DND-41 (cell line): ENCODE measurements around the gene GPD1.

Source experiments
- EZH2 ChIP-seq: IDR thresholded peaks from 3 replicates; pipeline ENCODE4 v1.6.1; 2012; ENCODE audit warnings: borderline replicate concordance, low read depth, mild to moderate bottlenecking, moderate library complexity, low read length, inconsistent platforms; ENCODE audit not compliant: severe bottlenecking
- TF ChIP-seq, protein P1 (sequence below): IDR thresholded peaks from 2 replicates; pipeline ENCODE4 v1.5.1; 2012; ENCODE audit warnings: borderline replicate concordance, low read length, moderate library complexity, mild to moderate bottlenecking; ENCODE audit not compliant: poor library complexity, severe bottlenecking; ENCODE audit errors: extremely low read depth

DNA sequence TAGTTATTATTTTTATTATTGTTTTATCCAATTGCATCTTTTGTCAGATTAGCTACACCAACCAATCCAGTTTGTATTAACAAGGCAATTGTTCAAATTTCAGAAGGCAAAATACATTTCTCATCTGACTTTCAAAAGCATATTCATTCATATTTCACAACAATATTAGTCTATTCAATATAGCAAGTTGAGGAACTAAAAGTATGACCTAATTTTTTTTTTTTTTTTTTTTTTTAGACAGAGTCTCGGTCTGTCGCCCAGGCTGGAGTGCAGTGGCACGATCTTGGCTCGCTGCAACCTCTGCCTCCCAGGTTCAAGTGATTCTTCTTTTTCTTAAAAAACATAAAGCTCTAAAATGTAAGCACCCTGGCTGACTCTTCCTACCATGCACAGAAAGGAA lies 25.5 kb downstream of the GPD1 start:
- TF ChIP-seq, protein P1, sequence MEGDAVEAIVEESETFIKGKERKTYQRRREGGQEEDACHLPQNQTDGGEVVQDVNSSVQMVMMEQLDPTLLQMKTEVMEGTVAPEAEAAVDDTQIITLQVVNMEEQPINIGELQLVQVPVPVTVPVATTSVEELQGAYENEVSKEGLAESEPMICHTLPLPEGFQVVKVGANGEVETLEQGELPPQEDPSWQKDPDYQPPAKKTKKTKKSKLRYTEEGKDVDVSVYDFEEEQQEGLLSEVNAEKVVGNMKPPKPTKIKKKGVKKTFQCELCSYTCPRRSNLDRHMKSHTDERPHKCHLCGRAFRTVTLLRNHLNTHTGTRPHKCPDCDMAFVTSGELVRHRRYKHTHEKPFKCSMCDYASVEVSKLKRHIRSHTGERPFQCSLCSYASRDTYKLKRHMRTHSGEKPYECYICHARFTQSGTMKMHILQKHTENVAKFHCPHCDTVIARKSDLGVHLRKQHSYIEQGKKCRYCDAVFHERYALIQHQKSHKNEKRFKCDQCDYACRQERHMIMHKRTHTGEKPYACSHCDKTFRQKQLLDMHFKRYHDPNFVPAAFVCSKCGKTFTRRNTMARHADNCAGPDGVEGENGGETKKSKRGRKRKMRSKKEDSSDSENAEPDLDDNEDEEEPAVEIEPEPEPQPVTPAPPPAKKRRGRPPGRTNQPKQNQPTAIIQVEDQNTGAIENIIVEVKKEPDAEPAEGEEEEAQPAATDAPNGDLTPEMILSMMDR = no peak
- no peak for TF ChIP-seq EZH2
